GM12878 (cell line): ENCODE data around the gene RAD52. TPM values are rescaled to one million over a fixed set of nuclear protein-coding genes. Genes with fewer than 3 reads are reported as not detected.

ENCODE experiments used
- ATAC-seq: fragments of 200-7000 bp; cut with Tn5 transposase; 3 replicates; pipeline ENCODE4 v1.9.1; 2020; ENCODE audit warnings: mild to moderate bottlenecking, moderate library complexity
- BruUV-seq: library from RNA; stranded (reverse); fragments of 400-500 nt; replicated peaks from 2 replicates; lab custom pipeline; 2021; lab: Mats Ljungman, UMichigan
- CTCF ChIA-PET: fragments of 300-600 bp; sonication (Branson Sonifier 250); formaldehyde crosslinking; extraction: SDS; loops from one replicate; lab custom pipeline; 2021; ENCODE audit warnings: inconsistent platforms; lab: Yijun Ruan, JAX
- POLR2A ChIA-PET: fragments of 350-600 bp; formaldehyde crosslinking; extraction: SDS; loops from one replicate; lab custom pipeline; 2021; ENCODE audit warnings: inconsistent platforms; lab: Charles Lee
- RAD21 ChIA-PET: fragments of 300-600 bp; sonication (Branson Sonifier 250); formaldehyde crosslinking; loops from one replicate; lab custom pipeline; 2023; ENCODE audit warnings: antibody characterized with exemption; ENCODE audit not compliant: unreplicated experiment; lab: Charles Lee
- SMC1A ChIA-PET: fragments of 300-600 bp; sonication (Branson Sonifier 250); formaldehyde crosslinking; loops from one replicate; lab custom pipeline; 2023; ENCODE audit not compliant: unreplicated experiment, uncharacterized antibody; lab: Charles Lee
- DNase-seq: peaks from one replicate; pipeline ENCODE4 v3.0.0-alpha.2; 2011; ENCODE audit warnings: low read depth, low spot score
- FAIRE-seq: peaks from 3 replicates; lab custom pipeline; 2011; peaks lifted over from hg19 to GRCh38; lab: Jason Lieb, UNC
- H2AFZ ChIP-seq: 2 replicates; pipeline ENCODE4 v1.6.0; 2011; ENCODE audit warnings: low read depth, low read length, control low read depth; ENCODE audit not compliant: control insufficient read depth
- H3K27ac ChIP-seq: 2 replicates; pipeline ENCODE4 v1.5.1; 2011; ENCODE audit warnings: control low read depth; ENCODE audit not compliant: control insufficient read depth, insufficient read depth
- H3K27me3 ChIP-seq, 2 experiments: replicated peaks in 1 of 2; 2 replicates each; pipeline versions ENCODE4 v1.6.0 to v1.6.1; 2011; ENCODE audit warnings: low read length in 1 of 2; ENCODE audit not compliant: control insufficient read depth in 2 of 2, insufficient read depth in 2 of 2
- H3K36me3 ChIP-seq, 2 experiments: 2 replicates each; pipeline ENCODE4 v1.5.1; 2011; ENCODE audit warnings: low read length in 1 of 2; ENCODE audit not compliant: control insufficient read depth in 2 of 2, insufficient read depth in 2 of 2
- H3K4me1 ChIP-seq: 2 replicates; pipeline ENCODE4 v1.6.1; 2011; ENCODE audit warnings: mild to moderate bottlenecking, low read length, moderate library complexity, mixed read lengths; ENCODE audit not compliant: control insufficient read depth, insufficient read depth
- H3K4me2 ChIP-seq: 2 replicates; pipeline ENCODE4 v1.6.0; 2011; ENCODE audit warnings: control low read depth; ENCODE audit not compliant: control insufficient read depth, insufficient read depth
- H3K4me3 ChIP-seq: fragments of 200-600 bp; sonication (generic); 2 replicates; pipeline ENCODE4 v1.5.1; 2016
- H3K79me2 ChIP-seq: 2 replicates; pipeline ENCODE4 v1.6.0; 2011; ENCODE audit warnings: low read length; ENCODE audit not compliant: control insufficient read depth, insufficient read depth
- H3K9ac ChIP-seq: 2 replicates; pipeline ENCODE4 v1.8.0; 2011; ENCODE audit warnings: low read length, control low read depth, mixed read lengths; ENCODE audit not compliant: control insufficient read depth, insufficient read depth
- H3K9me3 ChIP-seq: replicated peaks from 3 replicates; pipeline ENCODE4 v1.5.1; 2011; ENCODE audit warnings: mild to moderate bottlenecking, low read length; ENCODE audit not compliant: control insufficient read depth, insufficient read depth
- H4K20me1 ChIP-seq: 2 replicates; pipeline ENCODE4 v1.6.0; 2011; ENCODE audit not compliant: control insufficient read depth, insufficient read depth
- JUND ChIP-seq: IDR thresholded peaks from 2 replicates; pipeline ENCODE4 v1.6.1; 2012; ENCODE audit warnings: low read depth, mild to moderate bottlenecking, low read length, improper control_type of control experiment, moderate library complexity
- ZBED1 ChIP-seq: IDR thresholded peaks from 2 replicates; pipeline ENCODE4 v1.6.1; 2016; ENCODE audit warnings: borderline replicate concordance
- ZNF24 ChIP-seq: fragments of 450-650 bp; IDR thresholded peaks from 2 replicates; pipeline ENCODE4 v1.6.1; 2017; ENCODE audit warnings: antibody characterized with exemption, mild to moderate bottlenecking
- ZNF592 ChIP-seq: fragments of 450-650 bp; IDR thresholded peaks from 2 replicates; pipeline ENCODE4 v1.6.1; 2017; ENCODE audit warnings: mild to moderate bottlenecking, moderate library complexity
- WGBS: methylation state at CpG from one replicate; pipeline ENCODE4 v1.1.6; 2016; ENCODE audit warnings: low lambda C conversion rate; ENCODE audit not compliant: insufficient replicate concordance, insufficient coverage; ENCODE audit errors: missing lambda C conversion rate; 5-methylcytosine and 5-hydroxymethylcytosine counted together
- in situ Hi-C: fragments of 300-500 bp; cut with MboI; formaldehyde crosslinking; loops from 9 replicates; pipeline ENCODE4 v1.14.3; 2018; ENCODE audit warnings: mixed read lengths
- intact Hi-C: fragments of 100-400 bp; cut with micrococcal nuclease; formaldehyde crosslinking; loops from one replicate; pipeline ENCODE4 v1.14.2; 2022; ENCODE audit not compliant: unreplicated experiment
- polyA plus RNA-seq, 11 experiments: library from polyadenylated mRNA; depleted of rRNA in 4 of 11; unstranded in 6 of 11; stranded (reverse) in 5 of 11; fragments of >200 nt; fragmentation: Nextera tagmentation in 4 of 11; fragmentation: Illumina TruSeq in 1 of 11; extraction: Ambion mirVana in 4 of 11; extraction: Trizol in 1 of 11; gene quantifications; 1 replicate in 1 of 11; 2 replicates in 10 of 11; pipeline versions ENCODE4 v1.2.1 to v1.2.3, GENCODE V29; 2011 to 2016; ENCODE audit warnings: inconsistent platforms in 2 of 11, missing spikeins in 2 of 11, low read depth in 1 of 11
- total RNA-seq, 4 experiments: library from RNA; depleted of rRNA in 3 of 4; stranded (reverse); fragments of >200 nt in 3 of 4; fragmentation: Illumina TruSeq in 1 of 4; extraction: Trizol in 1 of 4; gene quantifications; 2 replicates each; pipeline versions ENCODE4 v1.2.1 to v1.2.3, GENCODE V29; 2013 to 2021

Gene RAD52
- total and polyA plus RNA-seq, 10 of the 15 experiments (the other 5 are each of a cell fraction or from before 2014, with no cell fraction given): 2.0 to 15.7 (median 8.9) TPM

DNA sequence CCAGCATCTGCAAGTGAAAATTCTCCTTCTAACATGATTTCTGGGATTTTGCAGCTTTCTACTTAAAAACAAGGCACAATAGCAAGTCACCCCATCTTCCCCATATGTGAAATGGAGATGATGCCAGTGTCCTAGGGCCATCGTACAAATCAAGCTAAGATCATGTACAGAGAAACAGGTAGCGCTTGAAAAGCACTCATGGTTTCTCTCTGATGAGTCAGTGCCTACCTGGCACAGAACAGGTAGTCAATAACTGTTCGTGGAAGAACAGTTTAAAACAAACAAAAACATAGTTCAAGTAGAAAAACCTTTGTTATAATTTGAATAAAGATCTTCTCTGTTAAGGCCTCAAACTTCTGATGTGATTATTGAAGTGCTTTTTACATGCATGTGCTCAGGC is 46.9 kb downstream of the RAD52 start:
- Histone ChIP-seq H3K9ac (no peak overlapping the region), H3K9me3 (no peaks in the 10 kb centered on the region), H2AFZ (no peak overlapping the region), H3K4me2 (no peak overlapping the region), H3K27ac (no peak overlapping the region), H3K27me3 (no peaks in the 10 kb centered on the region), H3K4me3 (no peak overlapping the region), H3K79me2 (no peaks in the 10 kb centered on the region; the same call in 1 of the 2 replicates), H4K20me1 (no peaks in the 10 kb centered on the region), H3K36me3 (peaks cover 20 to 76% of the 10 kb centered on the region in 2 experiments), H3K4me1 (no peaks in the 10 kb centered on the region)
- POLR2A ChIA-PET: interaction anchor here (0.7 kb wide), 1 partner anchor 17 kb away, joined by 3 read pairs; no protein-coding TSS in a partner anchor
- SMC1A ChIA-PET: interaction anchor here (1.1 to 2.0 kb wide), 3 partner anchors 56 to 293 kb away, joined by 3 to 6 read pairs (median 5); no protein-coding TSS in a partner anchor
- FAIRE-seq (no peak), ATAC-seq (no peak), DNase-seq (no peak)
- RAD21 ChIA-PET: no interaction called here
- intact Hi-C loops (no loop called here), in situ Hi-C loops (no loop called here)
- WGBS: 97% methylated on average over 3 of the region's 3 CpGs
- CTCF ChIA-PET: interaction anchor here (1.0 to 1.2 kb wide), 2 partner anchors 47 to 190 kb away, joined by 3 to 5 read pairs; partner anchors contain the start of gene RAD52
- BruUV-seq: no TSS peak
- TF ChIP-seq ZBED1 (no peak), JUND (no peak), ZNF592 (no peak), ZNF24 (no peak)
- TF ChIP-seq, all 136 proteins: peak for 0
